Smooth muscle cell (in vitro differentiated cells): Measurements from ENCODE around the gene KAT6B. TPM values are rescaled to one million over a fixed set of nuclear protein-coding genes. Genes with fewer than 3 reads are reported as not detected.

Experiments used
- DNase-seq: peaks from one replicate; lab custom pipeline; 2025; ENCODE audit not compliant: unreplicated experiment; lab: John Stamatoyannopoulos, UW
- H2AFZ ChIP-seq: fragments of 200-600 bp; sonication (generic); 2 replicates; pipeline ENCODE4 v1.6.0; 2016; ENCODE audit warnings: antibody characterized with exemption, low read depth, mild to moderate bottlenecking
- H3F3A ChIP-seq: fragments of 200-600 bp; sonication (generic); 2 replicates; pipeline ENCODE4 v1.6.0; 2017; ENCODE audit warnings: antibody characterized with exemption, low read depth
- H3K27ac ChIP-seq: fragments of 200-600 bp; sonication (generic); 2 replicates; pipeline ENCODE4 v1.5.1; 2016; ENCODE audit warnings: low read depth, mild to moderate bottlenecking
- H3K27me3 ChIP-seq: fragments of 200-600 bp; sonication (generic); 2 replicates; pipeline ENCODE4 v1.6.1; 2016; ENCODE audit warnings: low read depth, mild to moderate bottlenecking
- H3K36me3 ChIP-seq: fragments of 200-600 bp; sonication (generic); 2 replicates; pipeline ENCODE4 v1.5.1; 2016; ENCODE audit warnings: low read depth
- H3K4me1 ChIP-seq: fragments of 200-600 bp; sonication (generic); 2 replicates; pipeline ENCODE4 v1.5.1; 2016; ENCODE audit warnings: low read depth
- H3K4me2 ChIP-seq: fragments of 200-600 bp; sonication (generic); 2 replicates; pipeline ENCODE4 v1.6.0; 2016; ENCODE audit warnings: mild to moderate bottlenecking
- H3K4me3 ChIP-seq: fragments of 200-600 bp; sonication (generic); 2 replicates; pipeline ENCODE4 v1.5.1; 2016; ENCODE audit warnings: mild to moderate bottlenecking
- H3K79me2 ChIP-seq: fragments of 200-600 bp; sonication (generic); 2 replicates; pipeline ENCODE4 v1.6.0; 2016; ENCODE audit warnings: low read depth, mild to moderate bottlenecking
- H3K9ac ChIP-seq: fragments of 200-600 bp; sonication (generic); 2 replicates; pipeline ENCODE4 v1.6.0; 2016; ENCODE audit warnings: low read depth
- H3K9me3 ChIP-seq: fragments of 200-600 bp; sonication (generic); replicated peaks from 2 replicates; pipeline ENCODE4 v1.5.1; 2016; ENCODE audit warnings: low read depth
- H4K20me1 ChIP-seq: fragments of 200-600 bp; sonication (generic); 2 replicates; pipeline ENCODE4 v1.6.0; 2016; ENCODE audit warnings: low read depth
- WGBS: methylation state at CpG from one replicate; pipeline ENCODE4 v1.1.7; 2016; ENCODE audit warnings: low lambda C conversion rate; 5-methylcytosine and 5-hydroxymethylcytosine counted together
- polyA plus RNA-seq: library from polyadenylated mRNA; unstranded; fragments of >200 nt; fragmentation: Nextera tagmentation; extraction: Ambion mirVana; gene quantifications from 2 replicates; pipeline ENCODE4 v1.2.1, GENCODE V29; 2016
- total RNA-seq: library from RNA; depleted of rRNA; stranded (reverse); fragments of >200 nt; gene quantifications from 2 replicates; pipeline ENCODE4 v1.2.3, GENCODE V29; 2014
- TF ChIP-seq, protein P1 (sequence below): fragments of 200-600 bp; sonication (generic); IDR thresholded peaks from 2 replicates; pipeline ENCODE4 v1.5.1; 2017; ENCODE audit warnings: borderline replicate concordance, mild to moderate bottlenecking, antibody characterized with exemption; ENCODE audit not compliant: insufficient read depth, poor library complexity, severe bottlenecking

The KAT6B gene
- total and polyA plus RNA-seq, 2 experiments from 2014 or later, result 9.0 to 19.8 TPM

DNA sequence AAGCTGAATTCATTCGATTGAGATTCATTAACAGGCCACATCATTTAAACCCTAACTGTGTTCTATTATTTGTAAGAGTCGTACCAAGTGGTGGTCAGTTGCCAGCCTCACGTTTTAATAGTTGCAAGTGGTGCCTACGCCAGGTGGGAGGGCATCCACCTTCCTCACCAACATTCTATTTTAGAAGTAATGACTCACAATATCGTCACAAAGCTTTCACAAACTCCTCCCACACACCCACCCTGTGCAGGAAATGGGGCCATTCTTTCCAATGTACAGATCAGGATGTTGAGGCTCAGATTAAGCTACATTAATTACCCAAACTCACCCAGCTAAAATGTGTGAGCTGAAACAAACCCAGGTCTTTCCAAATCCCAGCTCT lies 207.7 kb downstream of the KAT6B start:
- Histone ChIP-seq H3K9ac (no peak overlapping the region), H3K4me1 (no peaks in the 10 kb centered on the region), H4K20me1 (no peaks in the 10 kb centered on the region), H3K9me3 (no peaks in the 10 kb centered on the region), H3K79me2 (no peaks in the 10 kb centered on the region), H3K27ac (no peak overlapping the region), H3K27me3 (no peaks in the 10 kb centered on the region), H2AFZ (no peak overlapping the region), H3K4me2 (no peak overlapping the region), H3F3A (no peaks in the 10 kb centered on the region), H3K36me3 (no peaks in the 10 kb centered on the region), H3K4me3 (no peak overlapping the region)
- 89% methylated on average over 5 of the region's 5 CpGs for WGBS
- DNase-seq, result no peak
- TF ChIP-seq, protein P1, sequence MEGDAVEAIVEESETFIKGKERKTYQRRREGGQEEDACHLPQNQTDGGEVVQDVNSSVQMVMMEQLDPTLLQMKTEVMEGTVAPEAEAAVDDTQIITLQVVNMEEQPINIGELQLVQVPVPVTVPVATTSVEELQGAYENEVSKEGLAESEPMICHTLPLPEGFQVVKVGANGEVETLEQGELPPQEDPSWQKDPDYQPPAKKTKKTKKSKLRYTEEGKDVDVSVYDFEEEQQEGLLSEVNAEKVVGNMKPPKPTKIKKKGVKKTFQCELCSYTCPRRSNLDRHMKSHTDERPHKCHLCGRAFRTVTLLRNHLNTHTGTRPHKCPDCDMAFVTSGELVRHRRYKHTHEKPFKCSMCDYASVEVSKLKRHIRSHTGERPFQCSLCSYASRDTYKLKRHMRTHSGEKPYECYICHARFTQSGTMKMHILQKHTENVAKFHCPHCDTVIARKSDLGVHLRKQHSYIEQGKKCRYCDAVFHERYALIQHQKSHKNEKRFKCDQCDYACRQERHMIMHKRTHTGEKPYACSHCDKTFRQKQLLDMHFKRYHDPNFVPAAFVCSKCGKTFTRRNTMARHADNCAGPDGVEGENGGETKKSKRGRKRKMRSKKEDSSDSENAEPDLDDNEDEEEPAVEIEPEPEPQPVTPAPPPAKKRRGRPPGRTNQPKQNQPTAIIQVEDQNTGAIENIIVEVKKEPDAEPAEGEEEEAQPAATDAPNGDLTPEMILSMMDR, result no peak

DNA sequence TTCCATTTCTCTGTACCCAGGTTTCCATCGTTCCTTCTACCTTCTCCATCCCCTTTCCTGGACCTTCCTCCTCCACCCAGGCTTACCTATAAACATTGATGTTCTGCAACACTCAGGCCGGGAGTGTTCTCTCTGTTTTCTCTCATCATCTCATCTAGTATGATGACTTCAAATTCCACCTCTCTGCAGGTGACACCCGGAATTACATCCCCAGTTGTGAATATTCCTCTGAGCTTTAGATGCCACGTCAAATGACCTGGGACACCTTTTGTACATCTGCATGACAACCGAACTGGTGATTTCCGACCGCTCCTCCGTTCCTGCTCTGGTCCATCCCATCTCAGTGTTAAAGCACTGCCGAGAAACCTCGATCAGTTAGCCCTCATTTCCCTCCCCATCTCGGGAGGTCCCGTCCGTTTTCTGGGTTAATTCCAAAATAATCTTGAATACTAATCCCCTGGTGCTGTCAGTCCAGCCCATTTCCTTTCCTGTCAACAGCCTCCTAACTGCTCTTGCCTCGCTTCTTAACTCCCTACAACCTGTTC lies 208.4 kb downstream of the KAT6B start:
- Histone ChIP-seq H3K4me1 (no peaks in the 10 kb centered on the region), H3K4me3 (no peak overlapping the region), H3K9me3 (no peaks in the 10 kb centered on the region), H3K79me2 (no peaks in the 10 kb centered on the region), H3K27ac (no peak overlapping the region), H3F3A (no peaks in the 10 kb centered on the region), H3K9ac (no peak overlapping the region), H3K4me2 (no peak overlapping the region), H2AFZ (no peak overlapping the region), H3K36me3 (no peaks in the 10 kb centered on the region), H4K20me1 (no peaks in the 10 kb centered on the region), H3K27me3 (no peaks in the 10 kb centered on the region)
- WGBS, result 75% methylated on average over 14 of the region's 14 CpGs
- DNase-seq, result no peak
- TF ChIP-seq, protein P1, result no peak

DNA sequence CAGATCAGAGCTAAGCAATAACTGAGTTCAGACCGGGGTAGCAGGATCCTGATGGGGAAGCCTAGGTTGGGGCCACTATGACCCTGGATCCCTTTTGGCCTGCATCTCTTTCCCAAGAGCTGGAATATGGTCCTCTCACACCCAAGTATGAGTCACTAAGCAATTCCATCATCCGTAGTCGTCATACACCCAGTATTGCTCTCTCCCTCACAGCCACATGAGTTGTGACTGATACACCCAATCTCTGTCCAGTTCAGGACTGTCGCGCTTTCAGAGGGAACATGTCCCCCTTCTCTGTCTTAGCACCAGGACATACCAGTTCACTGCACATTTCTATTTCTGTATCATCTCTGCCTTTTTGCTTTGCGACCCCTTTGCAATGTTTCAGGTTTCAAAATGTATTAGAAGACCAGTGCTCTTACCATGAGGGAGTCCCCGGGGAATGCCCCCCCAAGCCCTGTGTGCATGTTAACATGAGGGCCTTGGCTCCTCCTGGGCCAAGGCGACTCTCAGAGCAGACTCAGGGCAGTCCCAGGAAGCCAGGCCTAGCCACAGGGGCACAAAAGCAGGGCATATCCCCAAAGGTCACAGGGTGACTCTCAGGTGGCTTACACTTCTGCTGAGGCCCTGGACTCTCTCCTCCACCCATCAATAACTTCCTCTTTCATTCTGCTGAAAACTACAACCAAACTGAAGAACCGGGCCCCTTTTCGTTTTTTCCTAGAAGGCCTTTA lies 209.7 kb downstream of the KAT6B start:
- Histone ChIP-seq H3K4me2 (no peak overlapping the region), H3K4me3 (no peak overlapping the region), H3K9me3 (no peaks in the 10 kb centered on the region), H3K4me1 (no peaks in the 10 kb centered on the region), H3K27ac (no peak overlapping the region), H3K27me3 (no peaks in the 10 kb centered on the region), H3F3A (no peaks in the 10 kb centered on the region), H4K20me1 (no peaks in the 10 kb centered on the region), H3K36me3 (no peaks in the 10 kb centered on the region), H3K79me2 (no peaks in the 10 kb centered on the region), H3K9ac (no peak overlapping the region), H2AFZ (no peak overlapping the region)
- 85% methylated on average over 10 of the region's 10 CpGs for WGBS
- TF ChIP-seq, protein P1, result no peak
- no peak for DNase-seq
